Activated CD4-positive, CD25-positive, alpha-beta regulatory T cell treated with anti-CD3 and anti-CD28 coated beads, Interleukin-2, amount 50 U/mL, for 72 hours (primary cell): ENCODE data around the gene SAA2.
"Not testable (repeated sequence)": the region's sequence is repeated elsewhere in the genome, so short reads cannot be mapped to it uniquely, and the experiment has no call there.

ENCODE experiments used
- DNase-seq: peaks from one replicate; pipeline ENCODE4 v3.0.0; 2021

The SAA2 gene

DNA sequence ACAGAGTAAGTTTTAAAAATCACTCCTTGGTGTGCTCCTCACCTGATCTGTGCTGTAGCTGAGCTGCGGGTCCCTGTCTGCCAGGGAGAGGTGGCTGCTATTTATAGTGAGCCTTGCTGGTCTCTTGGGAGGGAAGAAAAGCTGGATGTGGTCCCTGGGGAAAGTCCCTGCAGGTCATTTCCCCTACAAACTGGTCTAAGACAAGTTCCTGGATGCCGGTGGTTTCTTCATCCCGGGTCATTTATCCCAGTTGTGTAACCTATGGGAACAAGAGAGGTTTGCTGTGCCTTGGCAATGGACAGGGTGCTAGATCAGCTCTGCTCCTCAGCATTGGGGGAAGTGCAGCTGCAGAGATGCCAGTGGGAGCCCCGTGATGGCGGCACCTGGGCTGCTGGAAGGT lies at the start of gene SAA2:
Gene SAA2, minus strand, starts transcription at position 108 of the 400 bp plus-strand sequence. CDS start 657 bp downstream, outside the sequence.
- DNase-seq = no peak

DNA sequence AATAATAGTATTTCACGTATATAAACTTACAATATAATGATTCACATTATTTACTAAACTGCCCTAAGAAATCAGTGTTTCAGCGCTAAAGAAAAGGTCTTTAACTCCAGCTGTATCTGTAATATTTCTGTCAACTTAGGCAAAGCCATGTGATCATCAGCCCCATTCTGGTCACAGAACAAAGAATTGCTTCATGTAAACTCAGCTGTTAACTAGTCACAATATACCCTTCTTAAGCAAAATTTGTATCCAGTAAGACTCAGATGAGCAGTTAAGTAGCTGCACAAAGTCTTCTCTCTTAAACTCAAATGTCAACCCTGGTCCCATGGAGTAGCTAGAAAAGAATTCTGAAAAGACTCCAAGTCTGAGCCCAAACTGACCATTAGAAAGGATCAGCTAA lies 46.8 kb upstream of the SAA2 start:
- no peak for DNase-seq

DNA sequence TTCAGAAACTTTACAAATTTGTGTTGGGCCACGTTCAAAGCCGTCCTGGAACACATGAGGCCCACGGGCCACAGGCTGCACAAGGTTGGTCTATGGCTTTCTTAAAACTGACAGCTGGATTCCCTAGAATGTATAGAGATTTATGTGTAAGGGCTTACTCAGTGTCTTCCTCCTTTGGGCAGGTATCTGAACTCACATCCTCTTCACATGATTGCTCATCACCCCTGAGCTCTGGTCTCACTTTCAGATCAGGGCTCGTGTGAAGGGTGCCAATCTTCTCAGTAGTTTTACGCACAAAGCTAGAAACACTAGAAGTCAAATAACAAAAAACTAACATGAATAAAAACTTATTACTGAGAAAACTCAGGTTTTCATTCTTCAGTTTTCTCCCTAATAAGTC lies 46.4 kb upstream of the SAA2 start:
- DNase-seq = no peak

GRCh38 chr11:18288911-18289310 lies 40.4 kb upstream of the SAA2 start:
- no peak for DNase-seq

- no peak for DNase-seq
These were observed 37.4 kb upstream of the SAA2 start for GRCh38 chr11:18285841-18286240.

DNA sequence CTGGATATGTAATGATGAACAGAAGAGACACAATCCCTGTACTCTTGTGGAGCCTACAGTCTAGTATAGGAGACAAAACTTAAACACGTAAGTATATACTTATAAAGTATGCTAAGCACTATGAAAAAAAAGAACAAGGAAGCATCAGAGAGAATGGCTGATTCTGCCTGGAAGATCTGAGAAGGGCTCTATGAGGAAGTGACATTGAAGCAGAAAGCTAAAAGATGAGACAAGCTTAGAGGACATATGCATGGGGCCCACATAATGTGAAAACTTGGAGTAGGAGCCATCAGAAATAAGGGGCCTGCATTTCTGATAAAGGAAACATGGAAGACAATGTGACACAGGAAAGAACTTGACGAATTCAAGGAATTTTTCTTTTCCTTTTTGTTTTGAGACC lies 34.2 kb upstream of the SAA2 start:
- no peak for DNase-seq

DNA sequence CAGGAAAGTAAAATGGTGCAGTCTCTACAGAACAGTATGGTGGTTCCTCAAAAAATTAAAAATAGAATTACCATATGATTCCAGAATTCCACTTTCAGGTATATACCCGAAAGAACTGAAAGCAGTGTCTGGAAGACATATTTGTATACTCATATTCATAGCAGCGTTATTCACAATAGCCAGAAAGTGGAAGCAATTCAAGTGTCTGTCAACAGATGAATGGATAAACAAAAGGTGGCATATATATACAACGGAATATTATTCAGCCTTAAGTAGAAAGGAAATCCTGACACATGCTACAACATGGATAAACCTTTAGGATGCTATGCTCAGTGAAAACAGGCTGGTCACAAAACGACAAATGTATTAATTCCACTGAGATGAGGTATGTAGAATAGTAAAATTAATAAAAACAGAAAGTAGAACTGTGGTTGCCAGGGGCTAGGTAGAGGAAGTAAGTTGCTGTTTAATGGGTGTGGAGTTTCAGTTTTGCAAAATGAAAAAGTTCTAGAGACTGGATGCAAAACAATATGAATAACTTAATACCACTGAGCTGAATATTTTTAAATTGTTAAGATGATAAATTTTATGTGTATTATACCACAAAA lies 32.1 kb upstream of the SAA2 start:
- DNase-seq = no peak

GRCh38 chr11:18277565-18278271 lies 29.2 kb upstream of the SAA2 start:
- DNase-seq = no peak

DNA sequence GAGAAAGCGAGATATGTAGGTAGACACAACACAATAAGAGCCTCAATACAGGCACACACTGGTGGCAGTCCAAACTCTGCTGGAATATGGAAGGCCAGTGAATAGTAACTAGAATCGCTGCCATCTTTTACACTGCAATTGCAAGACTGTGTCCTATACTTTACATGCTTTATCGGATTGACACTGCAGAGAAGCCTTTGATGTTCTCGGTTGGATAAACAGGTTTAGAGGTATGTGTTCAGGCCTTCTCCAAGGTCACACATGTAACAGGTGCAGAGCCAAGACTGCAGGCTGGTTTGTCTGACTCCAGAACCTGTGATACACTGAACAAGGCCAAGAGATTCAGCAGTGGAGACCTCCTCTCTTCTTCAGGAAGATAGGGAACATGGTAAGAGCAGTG lies 22.7 kb upstream of the SAA2 start:
- no peak for DNase-seq

- no peak for DNase-seq
These were observed 21.6 kb upstream of the SAA2 start for GRCh38 chr11:18270102-18270501.

DNA sequence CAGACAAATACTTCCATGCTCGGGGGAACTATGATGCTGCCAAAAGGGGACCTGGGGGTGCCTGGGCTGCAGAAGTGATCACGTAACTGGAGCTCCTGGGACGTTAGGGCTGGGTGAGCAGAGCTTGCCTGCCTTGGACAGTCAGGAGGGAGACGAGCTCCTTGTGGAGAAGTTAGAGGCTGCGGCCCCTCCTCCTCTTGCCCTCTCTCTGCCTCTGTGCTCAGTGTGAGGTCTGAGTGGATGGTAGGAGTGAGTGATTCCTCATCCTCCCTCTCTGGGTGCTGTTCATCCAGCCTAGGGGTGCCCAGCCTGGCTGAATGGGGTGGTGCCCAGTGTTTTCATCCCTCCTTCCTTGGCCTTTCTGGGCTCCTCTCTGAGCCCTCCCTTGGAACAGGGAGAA lies 20.8 kb upstream of the SAA2 start:
- DNase-seq = not testable (repeated sequence)

GRCh38 chr11:18267335-18268133 lies 19.1 kb upstream of the SAA2 start:
- DNase-seq = not testable (repeated sequence)

- DNase-seq = no peak
These were observed 17.5 kb upstream of the SAA2 start, which contains the start of gene SAA1 for GRCh38 chr11:18265949-18266348. SAA1 (plus strand) TSS chr11:18266264; CDS start chr11:18266888, 624 bp downstream.

GRCh38 chr11:18264677-18265555 lies 16.4 kb upstream of the SAA2 start:
- DNase-seq = no peak

GRCh38 chr11:18264035-18264434 lies 15.6 kb upstream of the SAA2 start:
- DNase-seq = no peak

DNA sequence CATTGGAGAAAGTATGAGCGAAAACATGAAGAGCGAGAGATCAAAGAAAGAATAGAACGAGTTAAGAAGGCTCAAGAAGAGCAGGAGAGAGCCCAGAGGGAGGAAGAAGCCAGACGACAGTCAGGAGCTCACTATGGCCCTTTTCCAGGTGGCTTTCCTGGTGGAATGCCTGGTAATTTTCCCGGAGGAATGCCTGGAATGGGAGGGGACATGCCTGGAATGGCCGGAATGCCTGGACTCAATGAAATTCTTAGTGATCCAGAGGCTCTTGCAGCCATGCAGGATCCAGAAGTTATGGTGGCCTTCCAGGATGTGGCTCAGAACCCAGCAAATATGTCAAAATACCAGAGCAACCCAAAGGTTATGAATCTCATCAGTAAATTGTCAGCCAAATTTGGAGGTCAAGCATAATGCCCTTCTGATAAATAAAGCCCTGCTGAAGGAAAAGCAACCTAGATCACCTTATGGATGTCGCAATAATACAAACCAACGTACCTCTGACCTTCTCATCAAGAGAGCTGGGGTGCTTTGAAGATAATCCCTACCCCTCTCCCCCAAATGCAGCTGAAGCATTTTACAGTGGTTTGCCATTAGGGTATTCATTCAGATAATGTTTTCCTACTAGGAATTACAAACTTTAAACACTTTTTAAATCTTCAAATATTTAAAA lies 14.3 kb upstream of the SAA2 start:
- not testable (repeated sequence) for DNase-seq

DNA sequence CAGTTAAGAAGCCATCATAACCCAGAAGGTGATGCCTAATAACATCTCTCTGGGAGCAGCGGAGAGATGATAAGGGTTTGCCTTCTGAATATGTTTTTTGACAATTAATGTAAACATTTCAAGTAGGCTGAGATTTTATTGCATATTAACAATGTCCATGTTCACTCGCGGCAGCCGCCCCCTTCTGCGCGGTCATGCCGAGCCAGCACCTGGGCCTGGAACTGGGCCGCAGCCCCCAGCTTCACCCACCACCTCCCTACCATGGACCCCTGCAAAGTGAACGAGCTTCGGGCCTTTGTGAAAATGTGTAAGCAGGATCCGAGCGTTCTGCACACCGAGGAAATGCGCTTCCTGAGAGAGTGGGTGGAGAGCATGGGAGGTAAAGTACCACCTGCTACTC lies 13.3 kb upstream of the SAA2 start:
- no peak for DNase-seq

DNA sequence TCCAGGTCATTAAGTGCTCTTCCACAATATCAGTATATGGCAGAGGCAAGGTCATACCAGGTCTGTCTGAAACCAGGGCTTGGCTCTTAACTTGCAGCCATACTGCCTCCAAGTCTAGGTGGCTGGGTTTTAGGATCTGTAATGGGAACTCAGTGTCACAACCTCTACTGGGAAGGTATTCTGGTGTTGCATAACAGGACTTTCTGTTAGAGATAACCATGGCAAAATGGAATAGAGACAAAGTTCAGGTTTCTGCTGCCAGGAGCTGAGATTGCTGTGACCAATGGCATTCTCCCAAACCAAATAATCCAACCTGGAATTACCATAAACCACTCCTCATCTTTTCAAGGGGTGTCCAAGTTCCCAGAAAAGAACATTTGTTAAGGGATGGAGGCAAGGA lies 10.8 kb upstream of the SAA2 start:
- DNase-seq = no peak

- no peak for DNase-seq
These were observed 6.4 kb upstream of the SAA2 start for GRCh38 chr11:18254781-18255361.

DNA sequence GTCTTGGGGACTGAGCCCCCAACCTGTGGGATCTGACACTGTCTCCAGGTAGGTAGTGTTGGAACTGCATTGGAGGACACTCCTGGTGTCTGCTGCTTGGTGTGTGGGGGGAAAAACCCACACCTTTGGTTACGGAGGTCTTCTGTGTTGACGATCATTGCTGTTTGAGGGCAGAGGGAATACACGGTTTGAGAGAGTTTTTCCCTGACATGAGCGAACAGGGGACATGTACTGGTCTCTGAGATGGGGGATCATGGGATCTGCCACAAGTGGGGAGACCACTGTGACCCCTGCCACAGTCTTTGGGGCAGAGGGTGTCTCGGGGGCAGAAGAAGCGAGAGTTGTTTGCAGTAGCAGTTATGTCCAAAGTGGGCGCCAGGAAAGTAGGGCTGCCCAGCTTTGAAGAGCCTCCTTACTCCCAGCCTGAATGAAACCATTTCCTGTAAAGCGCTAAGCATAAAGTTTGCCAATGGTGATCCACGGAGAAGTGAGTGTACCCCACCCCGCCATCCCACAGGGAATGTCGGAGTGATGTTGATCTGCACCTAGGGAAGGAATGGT lies 5.4 kb upstream of the SAA2 start:
- DNase-seq = no peak

GRCh38 chr11:18253233-18253632 lies 4.8 kb upstream of the SAA2 start:
- no peak for DNase-seq

DNA sequence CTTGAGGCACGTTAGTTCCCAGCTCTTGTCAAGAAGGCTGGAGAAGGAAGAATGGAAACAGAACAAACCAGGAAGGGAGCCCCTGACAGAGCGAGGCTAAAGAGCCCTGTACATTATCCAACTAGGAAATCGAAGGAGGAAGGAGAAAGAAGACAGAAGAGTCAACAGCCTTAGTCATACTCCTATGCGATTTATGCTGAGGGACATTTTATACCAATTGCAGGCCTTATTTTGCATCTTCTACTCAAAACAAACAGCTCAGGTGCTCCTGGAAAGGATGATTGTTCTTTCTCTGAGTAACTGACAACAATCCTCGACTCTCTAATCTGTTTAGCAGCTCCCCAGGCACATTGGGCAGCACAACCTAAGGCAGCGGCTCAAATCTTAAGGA lies 1.3 kb downstream of the SAA2 start:
- not testable (repeated sequence) for DNase-seq
